Measurements from ENCODE around the gene NBPF15. TPM values are rescaled to one million over a fixed set of nuclear protein-coding genes. Genes with fewer than 3 reads are reported as not detected.
"Not testable (repeated sequence)": the region's sequence is repeated elsewhere in the genome, so short reads cannot be mapped to it uniquely, and the experiment has no call there.

Gene NBPF15
- total and polyA plus RNA-seq, 2 experiments from 2014 or later = 22.2 to 29.6 TPM

GRCh38 chr1:144461778-144462177, 309 bp upstream of the NBPF15 start:
- not testable (repeated sequence) for H2AFZ ChIP-seq; H3K27ac ChIP-seq; H3K9me2 ChIP-seq (replicated peaks; ENCODE audit: insufficient read depth); H4K20me1 ChIP-seq (ENCODE audit: insufficient read depth, poor library complexity, severe bottlenecking); H3K79me2 ChIP-seq; H3K36me3 ChIP-seq (replicated peaks; ENCODE audit: insufficient read depth, low read depth); H3K27me3 ChIP-seq; H3K4me1 ChIP-seq (ENCODE audit: insufficient read depth); DNase-seq (ENCODE audit: low spot score); H3K4me2 ChIP-seq; H3K9me3 ChIP-seq (ENCODE audit: low read depth); H3K4me3 ChIP-seq
- no CpG with 5 or more reads among the region's 17 CpGs for WGBS (ENCODE audit: low lambda C conversion rate, missing lambda C conversion rate)

- 0% methylated on average over 11 of the region's 15 CpGs for WGBS (ENCODE audit: low lambda C conversion rate, missing lambda C conversion rate)
- H3K79me2 ChIP-seq; H3K9me3 ChIP-seq (ENCODE audit: low read depth); H4K20me1 ChIP-seq (ENCODE audit: insufficient read depth, poor library complexity, severe bottlenecking); H3K27me3 ChIP-seq; H2AFZ ChIP-seq; H3K4me1 ChIP-seq (ENCODE audit: insufficient read depth); H3K36me3 ChIP-seq (replicated peaks; ENCODE audit: insufficient read depth, low read depth); H3K4me3 ChIP-seq; H3K9me2 ChIP-seq (replicated peaks; ENCODE audit: insufficient read depth); DNase-seq (ENCODE audit: low spot score): not testable (repeated sequence)
- H3K27ac ChIP-seq = peak overlapping the region; percentile 86
- H3K4me2 ChIP-seq = peak overlapping the region; percentile 75
Measured at GRCh38 chr1:144460686-144461085, 783 bp downstream of the NBPF15 start.

- not testable (repeated sequence) for H3K4me1 ChIP-seq (ENCODE audit: insufficient read depth); DNase-seq (ENCODE audit: low spot score); H3K9me3 ChIP-seq (ENCODE audit: low read depth); H3K36me3 ChIP-seq (replicated peaks; ENCODE audit: insufficient read depth, low read depth); H3K79me2 ChIP-seq; H3K4me2 ChIP-seq; H3K9me2 ChIP-seq (replicated peaks; ENCODE audit: insufficient read depth); H2AFZ ChIP-seq; H3K27me3 ChIP-seq; H3K4me3 ChIP-seq; H4K20me1 ChIP-seq (ENCODE audit: insufficient read depth, poor library complexity, severe bottlenecking); H3K27ac ChIP-seq
- 98% methylated on average over 18 of the region's 18 CpGs for WGBS (ENCODE audit: low lambda C conversion rate, missing lambda C conversion rate)
Measured at GRCh38 chr1:144442402-144442801, 19.1 kb downstream of the NBPF15 start.

- H3K79me2 ChIP-seq; H3K9me2 ChIP-seq (replicated peaks; ENCODE audit: insufficient read depth); H3K4me3 ChIP-seq; H3K4me1 ChIP-seq (ENCODE audit: insufficient read depth); H3K9me3 ChIP-seq (ENCODE audit: low read depth); H3K27ac ChIP-seq; H3K36me3 ChIP-seq (replicated peaks; ENCODE audit: insufficient read depth, low read depth); H4K20me1 ChIP-seq (ENCODE audit: insufficient read depth, poor library complexity, severe bottlenecking); H3K4me2 ChIP-seq; H2AFZ ChIP-seq; DNase-seq (ENCODE audit: low spot score); H3K27me3 ChIP-seq: not testable (repeated sequence)
- peak; percentile 21 for TF ChIP-seq CTCF (IDR thresholded peaks at IDR 0.05; ENCODE audit: poor library complexity)
- WGBS (ENCODE audit: low lambda C conversion rate, missing lambda C conversion rate) = 42% methylated on average over 6 of the region's 7 CpGs
Measured at GRCh38 chr1:144439737-144440136, 21.7 kb downstream of the NBPF15 start.

GRCh38 chr1:144418891-144419694, 42.4 kb downstream of the NBPF15 start:
- H3K79me2 ChIP-seq; H3K9me2 ChIP-seq (replicated peaks; ENCODE audit: insufficient read depth); H3K27me3 ChIP-seq; H4K20me1 ChIP-seq (ENCODE audit: insufficient read depth, poor library complexity, severe bottlenecking); H3K9me3 ChIP-seq (ENCODE audit: low read depth); H3K4me1 ChIP-seq (ENCODE audit: insufficient read depth); H3K36me3 ChIP-seq (replicated peaks; ENCODE audit: insufficient read depth, low read depth): not testable (repeated sequence)
- Histone ChIP-seq H3K4me3 (peak overlapping the region; percentile 24), H3K27ac (peak overlapping the region; percentile 82), H2AFZ (peak overlapping the region; percentile 75), H3K4me2 (peak overlapping the region; percentile 88)
- WGBS (ENCODE audit: low lambda C conversion rate, missing lambda C conversion rate) = 10% methylated on average over 27 of the region's 46 CpGs
- DNase-seq (ENCODE audit: low spot score) = peak; percentile 64

- H3K4me1 ChIP-seq (ENCODE audit: insufficient read depth); H4K20me1 ChIP-seq (ENCODE audit: insufficient read depth, poor library complexity, severe bottlenecking); H3K27me3 ChIP-seq; H3K9me2 ChIP-seq (replicated peaks; ENCODE audit: insufficient read depth); DNase-seq (ENCODE audit: low spot score); H3K9me3 ChIP-seq (ENCODE audit: low read depth); H3K36me3 ChIP-seq (replicated peaks; ENCODE audit: insufficient read depth, low read depth); H2AFZ ChIP-seq; H3K79me2 ChIP-seq: not testable (repeated sequence)
- peak overlapping the region; percentile 34 for H3K4me3 ChIP-seq
- peak overlapping the region; percentile 79 for H3K27ac ChIP-seq
- peak overlapping the region; percentile 74 for H3K4me2 ChIP-seq
- 49% methylated on average over 10 of the region's 26 CpGs for WGBS (ENCODE audit: low lambda C conversion rate, missing lambda C conversion rate)
Measured at GRCh38 chr1:144413404-144414118, 47.9 kb downstream of the NBPF15 start.

GRCh38 chr1:144412491-144413403, 48.7 kb downstream of the NBPF15 start:
- WGBS (ENCODE audit: low lambda C conversion rate, missing lambda C conversion rate) = under 1% methylated on average over 30 of the region's 41 CpGs
- H3K4me1 ChIP-seq (ENCODE audit: insufficient read depth); H2AFZ ChIP-seq; H3K9me3 ChIP-seq (ENCODE audit: low read depth); H3K79me2 ChIP-seq; H3K27me3 ChIP-seq; H3K9me2 ChIP-seq (replicated peaks; ENCODE audit: insufficient read depth); H4K20me1 ChIP-seq (ENCODE audit: insufficient read depth, poor library complexity, severe bottlenecking); H3K36me3 ChIP-seq (replicated peaks; ENCODE audit: insufficient read depth, low read depth): not testable (repeated sequence)
- H3K27ac ChIP-seq = peak overlapping the region; percentile 79
- H3K4me2 ChIP-seq = peak overlapping the region; percentile 74
- peak; percentile 93 for DNase-seq (ENCODE audit: low spot score)
- H3K4me3 ChIP-seq = peak overlapping the region; percentile 34

All from hepatocyte (in vitro differentiated cells).